NCI-H146 treated with DMSO at 0.1 percent for 48 hours (cell line): ENCODE measurements around the gene MAEA.
"Not testable (repeated sequence)": the region's sequence is repeated elsewhere in the genome, so short reads cannot be mapped to it uniquely, and the experiment has no call there.

ENCODE experiments used
- DNase-seq: peaks from one replicate; lab custom pipeline; 2025; ENCODE audit not compliant: unreplicated experiment; lab: John Stamatoyannopoulos, UW

MAEA gene

DNA sequence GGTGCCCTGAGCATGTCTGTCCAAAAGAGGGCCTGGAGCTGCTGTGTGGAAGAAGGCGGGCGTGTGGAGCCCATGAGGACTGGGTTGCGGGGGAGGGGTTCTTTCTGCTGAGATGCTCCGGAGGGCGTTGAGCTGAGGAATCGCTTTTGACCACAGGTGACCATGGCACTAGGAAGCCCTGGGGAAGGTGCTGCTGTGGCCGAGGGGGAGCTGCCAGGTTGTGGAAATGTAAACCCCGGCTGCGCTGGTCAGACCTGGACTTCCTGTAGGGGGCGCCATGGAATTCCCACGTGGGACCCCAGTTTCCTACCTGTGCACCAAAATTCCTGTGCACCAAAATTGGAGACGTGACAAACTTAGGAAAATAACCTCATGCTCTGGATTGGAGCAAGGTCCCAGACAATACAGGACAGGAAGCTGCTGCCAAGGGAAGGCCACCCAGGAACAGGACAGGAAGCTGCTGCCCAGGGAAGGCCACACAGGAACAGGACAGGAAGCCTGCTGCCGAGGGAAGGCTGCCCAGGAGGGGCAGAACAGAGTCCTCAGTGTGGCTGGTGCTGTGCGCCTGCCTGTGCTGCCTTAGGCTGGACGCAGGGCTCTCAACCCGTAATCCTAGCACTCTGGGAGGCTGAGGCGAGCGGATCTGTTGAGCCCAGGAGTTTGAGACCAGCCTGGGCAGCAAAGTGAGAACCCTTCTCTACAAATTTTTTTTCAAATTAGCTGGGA lies 29.0 kb downstream of the MAEA start:
- DNase-seq: no peak

DNA sequence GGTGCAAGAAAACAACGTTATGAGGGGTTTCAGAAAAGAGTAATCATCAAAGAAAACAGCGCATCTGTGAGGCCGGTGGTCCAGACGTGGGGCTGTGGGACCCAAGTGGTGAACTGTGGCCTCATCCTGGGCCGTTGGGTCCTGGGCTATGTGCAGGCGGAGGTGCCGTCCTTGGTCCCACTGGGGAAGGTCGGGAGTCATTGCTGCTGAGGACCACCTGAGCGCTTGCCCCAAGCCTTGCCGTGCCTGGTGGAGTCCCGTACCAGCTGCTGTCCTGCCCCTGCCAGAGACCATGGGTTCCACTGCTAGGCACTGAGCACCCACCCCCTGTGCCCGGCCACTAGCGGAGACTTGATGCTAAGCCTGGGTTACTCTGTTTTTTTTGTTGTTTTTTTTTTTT lies 31.8 kb downstream of the MAEA start:
- DNase-seq: no peak

DNA sequence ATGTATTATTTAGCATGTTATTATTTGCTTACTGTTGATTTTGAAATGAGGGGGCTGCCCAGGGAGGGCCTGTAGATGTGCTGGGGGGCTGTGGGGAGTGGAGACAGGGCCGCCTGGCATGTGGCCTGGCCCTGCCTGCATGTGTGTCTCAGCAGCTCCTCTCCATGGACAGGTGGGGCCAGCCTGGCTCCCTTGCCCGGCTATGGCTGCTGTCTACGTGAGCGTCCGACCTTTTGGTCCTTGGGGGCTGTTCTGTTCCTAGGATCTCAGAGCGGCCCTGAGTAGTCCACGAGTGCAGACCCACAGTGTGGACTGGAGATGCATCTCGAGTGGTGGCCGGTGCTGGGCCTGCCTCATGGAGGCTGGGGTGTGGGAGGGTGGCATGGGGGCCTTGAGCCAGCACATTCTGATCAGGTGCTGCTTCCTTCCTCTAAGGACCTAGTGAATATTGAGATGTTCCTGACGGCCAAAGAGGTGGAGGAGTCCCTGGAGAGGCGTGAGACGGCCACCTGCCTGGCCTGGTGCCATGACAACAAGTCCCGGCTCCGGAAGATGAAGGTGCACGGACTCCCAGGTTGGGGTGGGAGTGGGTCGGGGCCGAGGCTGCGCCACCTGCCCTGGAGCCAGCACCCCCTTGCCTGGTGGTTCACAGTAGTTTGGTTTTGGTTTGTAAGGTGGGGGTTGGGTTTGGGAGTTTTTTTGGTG lies 32.4 kb downstream of the MAEA start:
- DNase-seq: no peak

DNA sequence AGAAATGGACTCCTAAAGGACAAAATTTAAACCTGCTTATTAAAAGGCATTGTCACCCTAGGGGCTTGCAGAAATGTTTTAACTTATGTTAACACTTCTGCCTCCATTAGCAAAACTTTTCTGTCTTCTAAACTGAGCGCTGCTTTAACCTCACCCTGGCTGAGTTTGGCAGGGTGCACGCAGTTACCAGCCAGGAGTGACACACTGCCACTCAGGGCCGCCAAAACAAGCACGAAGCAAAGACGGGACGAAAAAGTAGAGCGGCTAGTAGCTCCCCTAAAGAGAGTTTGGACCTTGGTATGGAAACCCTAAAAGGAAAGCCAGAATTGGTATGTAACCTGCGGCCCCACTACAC lies 33.6 kb downstream of the MAEA start:
- no peak for DNase-seq

DNA sequence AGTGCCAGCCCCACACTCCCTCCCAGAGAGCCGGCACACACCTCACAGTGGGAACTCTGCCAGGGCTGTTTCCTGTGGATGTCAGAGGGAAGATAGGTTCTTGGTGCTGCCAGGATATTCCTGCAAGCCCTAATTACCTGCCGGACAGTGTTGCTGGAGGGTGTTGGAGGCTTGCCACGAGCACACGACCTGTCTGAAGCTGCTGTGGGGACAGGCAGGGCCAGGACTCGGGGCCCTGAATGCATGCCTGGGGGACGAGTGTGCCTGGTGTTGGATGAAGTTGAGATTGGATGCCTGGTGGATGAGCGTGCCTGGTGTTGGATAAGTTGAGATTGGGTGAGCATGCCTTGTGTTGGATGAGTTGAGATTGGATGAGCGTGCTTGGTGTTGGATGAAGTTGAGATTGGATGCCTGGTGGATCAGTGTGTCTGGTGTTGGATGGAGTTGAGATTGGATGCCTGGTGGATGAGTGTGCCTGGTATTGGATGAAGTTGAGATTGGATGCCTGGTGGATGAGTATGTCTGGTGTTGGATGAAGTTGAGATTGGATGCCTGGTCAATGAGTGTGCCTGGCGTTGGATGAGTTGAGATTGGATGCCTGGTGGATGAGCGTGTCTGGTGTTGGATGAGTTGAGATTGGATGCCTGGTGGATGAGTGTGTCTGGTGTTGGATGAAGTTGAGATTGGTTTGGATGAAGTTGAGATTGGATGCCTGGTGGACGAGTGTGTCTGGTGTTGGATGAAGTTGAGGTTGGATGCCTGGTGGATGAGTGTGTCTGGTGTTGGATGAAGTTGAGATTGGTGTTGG lies 34.1 kb downstream of the MAEA start:
- no peak for DNase-seq

DNA sequence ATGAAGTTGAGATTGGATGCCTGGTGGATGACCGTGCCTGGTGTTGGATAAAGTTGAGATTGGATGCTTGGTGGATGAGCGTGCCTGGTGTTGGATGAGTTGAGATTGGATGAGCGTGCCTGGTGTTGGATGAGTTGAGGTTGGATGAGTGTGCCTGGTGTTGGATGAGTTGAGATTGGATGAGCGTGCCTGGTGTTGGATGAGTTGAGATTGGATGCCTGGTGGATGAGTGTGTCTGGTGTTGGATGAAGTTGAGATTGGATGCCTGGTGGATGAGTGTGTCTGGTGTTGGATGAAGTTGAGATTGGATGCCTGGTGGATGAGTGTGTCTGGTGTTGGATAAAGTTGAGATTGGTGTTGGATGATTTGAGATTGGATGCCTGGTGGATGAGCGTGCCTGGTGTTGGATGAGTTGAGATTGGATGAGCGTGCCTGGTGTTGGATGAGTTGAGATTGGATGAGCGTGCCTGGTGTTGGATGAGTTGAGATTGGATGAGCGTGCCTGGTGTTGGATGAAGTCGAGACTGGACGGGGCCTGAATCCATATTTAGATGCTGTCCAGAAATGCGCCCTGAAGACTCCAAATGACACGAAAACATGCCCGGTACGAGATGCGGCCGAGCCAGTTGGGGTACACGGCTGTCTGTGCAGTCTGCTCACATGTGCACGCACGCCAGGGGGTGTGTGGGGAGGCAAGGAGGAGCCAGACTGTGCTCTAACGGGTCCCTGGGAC lies 34.9 kb downstream of the MAEA start:
- DNase-seq: not testable (repeated sequence)

DNA sequence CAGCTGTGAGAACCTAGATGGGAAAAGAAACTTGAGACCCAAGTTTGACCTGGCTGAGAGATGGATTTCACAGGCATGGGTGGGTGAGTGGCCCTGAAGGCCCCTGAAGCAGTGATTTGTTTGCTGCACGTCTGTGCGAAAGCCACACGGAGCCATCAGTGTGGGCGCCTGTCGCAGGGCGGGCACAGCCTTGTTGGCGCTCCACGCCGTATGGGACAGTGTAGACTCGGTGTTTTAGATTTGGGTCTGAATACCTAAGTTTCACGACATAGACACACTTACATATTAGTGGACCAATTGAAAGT lies 35.4 kb downstream of the MAEA start:
- no peak for DNase-seq

DNA sequence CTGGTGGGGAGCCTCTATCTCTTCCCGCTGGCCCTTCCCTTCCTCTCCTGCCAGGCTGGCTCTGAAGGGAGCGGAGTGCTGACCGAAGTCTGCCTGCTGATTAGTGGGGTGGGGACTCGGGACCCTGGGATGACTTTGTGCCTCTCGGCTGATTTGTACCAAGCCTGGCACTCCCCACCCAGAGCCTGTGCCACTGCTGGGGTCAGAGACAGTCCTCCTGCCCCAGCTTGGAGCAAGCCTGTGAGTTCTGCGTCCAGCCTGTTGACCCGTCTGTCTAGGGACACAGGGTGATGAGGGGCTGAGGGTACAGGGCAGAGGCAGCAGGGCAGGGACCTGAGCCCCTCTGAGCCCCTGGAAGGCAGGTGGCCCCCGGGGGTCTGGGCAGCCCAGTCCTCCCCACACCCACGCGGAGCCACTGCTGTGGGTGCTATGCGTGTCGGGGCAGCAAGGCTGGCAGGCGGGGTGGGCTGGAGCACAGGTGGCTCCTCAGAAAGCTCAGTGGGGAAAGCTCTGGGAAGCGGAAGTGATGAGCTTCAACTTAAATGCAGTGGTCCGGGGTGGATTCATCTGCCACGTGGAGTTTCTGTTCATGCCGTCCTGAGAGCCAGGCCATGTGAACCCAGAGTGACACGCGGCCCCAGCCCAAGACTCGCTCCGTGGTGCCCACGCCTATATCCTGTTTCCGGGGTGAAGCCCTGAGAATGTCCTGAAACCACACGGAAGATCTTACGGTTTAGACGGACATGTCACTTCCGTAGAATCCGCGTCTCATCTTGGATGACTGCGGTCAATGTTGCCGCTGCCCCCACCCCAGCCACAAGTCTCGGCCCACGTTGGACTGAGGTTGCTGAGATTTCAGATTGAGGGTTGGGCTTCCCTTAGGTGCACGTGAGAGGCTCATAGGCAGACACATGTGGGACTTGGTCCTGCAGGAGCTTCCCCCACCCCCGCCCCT lies 36.3 kb downstream of the MAEA start:
- DNase-seq: no peak

DNA sequence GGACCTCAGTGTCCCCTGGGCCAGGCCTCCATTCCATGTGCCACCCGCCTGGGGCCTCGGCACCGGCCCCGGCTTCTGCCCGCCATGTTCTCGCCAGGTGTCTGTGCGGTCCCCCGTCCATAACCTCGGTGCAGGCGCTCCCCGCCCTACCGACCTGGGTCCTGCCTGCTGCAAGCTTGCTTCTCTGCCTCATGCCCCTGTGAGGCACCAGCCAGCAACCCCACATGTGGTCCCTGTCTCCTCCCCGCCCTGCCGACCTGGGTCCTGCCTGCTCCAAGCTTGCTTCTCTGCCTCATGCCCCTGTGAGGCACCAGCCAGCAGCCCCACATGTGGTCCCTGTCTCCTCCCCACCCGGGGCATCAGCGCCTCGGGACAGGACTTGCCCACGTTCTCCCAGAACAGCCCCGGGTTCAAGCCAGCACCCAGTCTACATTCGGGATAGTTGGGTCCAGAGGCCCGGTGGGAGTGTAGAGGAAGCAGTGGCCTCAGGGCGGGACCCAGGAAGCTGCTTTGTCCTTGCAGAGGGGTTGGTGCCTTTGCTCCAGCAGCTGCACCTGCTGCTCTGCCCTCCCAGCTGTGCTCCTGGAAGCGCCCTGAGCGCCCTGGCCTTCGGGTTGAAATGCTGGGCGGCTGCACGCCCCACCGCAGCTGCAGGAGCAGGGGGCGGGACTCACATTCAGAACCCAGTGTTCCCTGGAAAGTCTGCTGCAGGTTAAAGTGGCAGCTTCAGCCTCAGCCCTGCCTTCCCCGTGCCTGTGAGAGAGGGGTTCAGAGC lies 37.2 kb downstream of the MAEA start:
- no peak for DNase-seq

DNA sequence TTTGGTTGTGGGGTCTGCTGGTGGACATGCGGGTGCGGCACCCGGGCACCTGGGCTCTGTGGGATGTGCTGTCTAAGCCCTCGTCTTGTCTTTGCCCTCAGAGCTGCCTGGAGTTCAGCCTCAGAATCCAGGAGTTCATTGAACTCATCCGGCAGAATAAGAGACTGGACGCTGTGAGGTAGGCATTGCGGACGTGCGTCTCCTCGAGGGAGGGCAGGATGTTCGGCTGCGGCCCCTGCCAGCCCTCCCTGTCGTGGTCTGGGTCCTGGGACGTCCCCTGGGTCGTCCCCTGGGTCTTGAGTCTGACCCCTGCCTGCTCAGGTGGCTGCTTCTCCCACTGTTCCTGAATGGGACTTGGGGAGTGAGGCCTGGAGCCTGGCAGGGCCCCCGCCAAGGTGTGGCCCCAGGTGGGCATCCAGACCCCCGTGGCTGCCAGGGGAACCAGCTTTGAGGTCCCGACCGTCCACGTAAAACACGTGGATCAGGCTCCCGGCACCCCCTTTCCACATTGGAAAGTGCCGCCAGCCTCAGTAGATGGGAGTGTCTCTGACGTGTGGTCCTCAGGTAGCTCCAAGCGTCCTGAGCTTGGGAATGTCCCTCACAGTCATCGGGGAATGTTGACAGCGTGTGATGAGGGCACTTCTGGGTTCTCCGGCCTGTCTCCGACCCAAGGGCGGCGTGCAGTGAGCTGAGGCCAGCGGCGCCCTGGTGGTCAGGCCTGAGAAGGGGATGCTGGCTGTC lies 38.0 kb downstream of the MAEA start:
- no peak for DNase-seq

DNA sequence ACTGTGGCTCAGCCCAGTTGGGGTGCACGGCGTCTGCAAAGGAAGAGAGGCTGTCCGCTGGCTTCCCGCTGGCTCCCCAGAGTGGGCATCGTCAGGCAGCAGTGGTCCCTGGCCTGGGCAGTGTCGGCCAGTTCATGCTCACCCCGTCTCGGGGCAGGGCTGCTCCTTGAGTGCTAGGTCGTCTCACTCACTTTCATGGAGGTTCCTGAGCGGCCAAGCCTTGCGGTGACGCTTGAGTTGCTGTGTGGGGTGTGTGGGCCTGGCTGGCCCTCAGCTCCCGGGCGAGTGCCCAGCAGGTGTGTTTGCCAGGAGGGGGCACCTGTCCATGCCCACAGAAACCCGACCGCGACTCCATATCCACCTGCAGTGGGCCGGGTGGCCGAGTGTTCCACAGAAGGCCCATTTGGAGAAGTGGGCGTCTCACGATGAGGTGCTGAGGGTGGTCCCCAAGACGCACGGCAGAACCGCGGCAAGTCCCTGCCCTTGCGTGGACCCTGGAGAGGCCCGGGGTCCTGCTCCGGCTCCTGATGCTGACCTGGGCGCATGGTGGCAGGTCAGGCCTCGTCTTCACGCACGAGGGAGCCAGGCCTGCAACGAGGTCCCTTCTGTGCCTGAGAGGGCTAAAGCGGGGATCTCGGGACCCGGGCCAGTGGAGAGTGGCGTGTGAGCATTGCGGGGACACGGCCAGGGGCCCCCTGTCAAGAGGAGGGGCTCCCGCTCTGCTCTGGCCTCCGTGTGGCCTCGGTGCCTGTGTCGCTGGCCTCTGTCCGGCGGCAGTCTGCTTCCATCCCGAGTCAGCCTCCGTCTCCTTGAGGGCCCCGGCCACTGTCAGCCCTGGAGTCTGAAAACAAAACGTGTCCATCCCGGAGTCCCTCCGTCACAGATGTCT lies 38.8 kb downstream of the MAEA start:
- no peak for DNase-seq

DNA sequence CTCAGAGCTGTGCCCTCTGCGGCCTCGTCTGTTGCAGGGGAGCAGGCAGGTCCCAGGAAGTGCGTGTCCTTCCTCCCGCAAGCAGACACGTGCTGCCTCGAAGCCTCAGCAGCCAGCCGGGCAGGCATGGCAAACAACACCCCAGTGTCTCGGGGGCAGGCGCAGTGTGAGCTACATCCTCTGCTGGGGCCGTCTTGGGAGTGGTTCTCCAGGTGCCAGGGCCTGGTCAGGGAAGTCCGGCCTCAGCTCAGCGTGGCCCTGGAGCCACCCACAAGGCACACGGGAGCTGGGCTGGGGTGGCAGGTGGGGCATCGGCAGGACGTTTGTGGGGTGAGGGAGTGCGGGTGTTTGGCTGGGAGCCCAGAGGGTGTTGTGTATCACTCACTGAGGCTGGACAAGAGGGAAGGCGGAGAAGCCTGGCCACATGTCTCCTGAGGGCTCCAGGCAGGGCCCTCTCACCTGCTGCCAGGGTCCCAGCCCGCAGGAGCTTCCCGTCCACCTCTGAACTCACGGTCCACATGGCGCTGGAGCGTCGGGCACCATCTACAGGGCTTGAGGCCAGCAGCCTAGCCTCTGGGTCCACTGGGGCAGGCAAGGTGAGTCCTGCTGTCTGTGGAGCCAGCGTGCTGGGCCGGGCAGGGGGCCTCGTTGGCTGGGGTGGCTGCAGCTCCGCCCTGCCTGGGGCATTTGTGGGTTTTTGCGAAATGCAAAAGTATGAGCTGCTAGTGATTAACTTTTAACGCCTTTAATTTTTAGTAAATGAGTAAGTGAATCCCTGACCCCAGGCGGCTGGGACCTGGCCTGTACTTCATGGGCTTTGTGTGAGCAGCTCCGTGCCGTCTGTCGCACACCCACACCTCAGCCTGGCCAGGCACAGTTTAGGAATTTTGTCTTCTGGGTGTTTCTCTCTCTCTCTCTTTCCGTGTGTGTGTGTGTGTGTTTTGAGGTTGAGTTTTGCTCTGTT lies 40.0 kb downstream of the MAEA start:
- no peak for DNase-seq

DNA sequence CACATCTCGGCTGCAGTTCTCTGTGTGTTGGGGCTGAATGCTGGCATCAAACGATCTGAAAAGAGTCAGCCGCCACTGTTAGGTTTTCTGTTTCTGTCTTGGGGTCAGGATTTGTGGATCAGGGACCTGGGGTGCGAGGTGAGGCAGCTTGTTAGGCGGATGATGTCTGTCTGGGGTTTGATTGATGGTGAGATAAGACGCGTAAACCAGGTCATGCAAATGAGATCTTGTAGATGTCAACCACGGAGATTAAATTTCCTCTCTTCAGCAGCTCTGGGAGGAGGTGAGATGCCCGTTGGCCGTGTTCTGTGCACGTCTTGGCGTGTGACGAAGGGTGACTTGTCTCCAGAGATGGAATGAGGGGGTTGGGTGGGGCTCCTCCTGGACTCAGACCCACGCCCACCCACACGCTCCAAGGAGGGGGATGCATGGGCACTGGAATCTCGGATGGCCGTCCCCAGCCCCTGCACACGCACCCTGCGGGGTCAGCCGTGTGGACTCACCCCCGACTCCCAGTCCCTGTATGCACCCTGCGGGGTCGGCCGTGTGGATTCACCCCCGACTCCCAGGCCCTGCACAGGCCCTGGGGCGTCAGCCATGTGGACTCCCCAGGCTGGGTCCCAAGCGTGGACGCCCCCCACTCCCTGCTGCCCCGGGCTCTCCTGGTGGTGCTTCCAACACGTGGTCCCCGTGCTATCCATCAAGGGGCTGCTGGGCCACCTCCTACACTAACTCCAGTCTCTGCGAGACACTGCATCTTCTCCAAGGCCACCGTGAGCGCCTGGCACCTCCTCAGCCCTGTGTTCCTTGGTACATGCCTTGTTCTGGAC lies 41.3 kb downstream of the MAEA start:
- no peak for DNase-seq

DNA sequence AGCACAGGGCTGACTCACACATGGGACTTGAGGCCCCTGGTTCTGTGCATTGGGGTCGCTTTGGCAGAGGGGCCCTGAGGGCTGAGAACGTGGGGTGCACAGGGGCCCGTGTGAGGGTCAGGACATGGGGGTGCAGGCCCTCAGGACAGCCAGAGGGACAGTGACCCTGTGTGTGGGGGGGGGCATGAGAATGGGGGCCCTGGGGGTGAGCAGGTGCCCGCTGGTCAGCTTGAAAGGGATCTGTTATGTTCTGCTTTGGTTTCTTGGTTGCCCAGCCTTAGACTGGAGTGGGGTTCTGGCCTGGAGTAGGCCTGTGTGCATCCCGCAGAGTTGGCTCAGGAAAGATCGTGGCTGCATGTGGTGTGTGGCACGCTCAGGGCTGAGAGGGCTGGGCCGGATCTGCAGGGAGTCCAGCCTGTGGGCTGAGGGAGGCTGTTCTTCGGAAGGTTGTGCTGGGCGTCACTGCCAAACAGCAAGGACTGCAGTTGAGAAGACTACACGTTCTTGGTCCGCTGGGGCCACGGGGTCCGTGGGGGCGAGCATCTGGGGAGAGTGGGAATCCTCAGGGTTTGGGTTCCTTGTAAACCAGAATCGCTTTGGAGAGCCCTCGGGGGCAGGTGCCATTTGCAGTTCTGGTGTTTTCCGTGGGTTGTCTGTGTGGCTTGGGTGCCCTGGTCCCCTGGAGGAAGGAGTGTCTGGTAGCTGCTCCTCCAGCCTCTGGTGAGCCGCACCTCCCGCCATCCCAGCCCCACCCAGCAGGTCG lies 42.1 kb downstream of the MAEA start:
- no peak for DNase-seq

DNA sequence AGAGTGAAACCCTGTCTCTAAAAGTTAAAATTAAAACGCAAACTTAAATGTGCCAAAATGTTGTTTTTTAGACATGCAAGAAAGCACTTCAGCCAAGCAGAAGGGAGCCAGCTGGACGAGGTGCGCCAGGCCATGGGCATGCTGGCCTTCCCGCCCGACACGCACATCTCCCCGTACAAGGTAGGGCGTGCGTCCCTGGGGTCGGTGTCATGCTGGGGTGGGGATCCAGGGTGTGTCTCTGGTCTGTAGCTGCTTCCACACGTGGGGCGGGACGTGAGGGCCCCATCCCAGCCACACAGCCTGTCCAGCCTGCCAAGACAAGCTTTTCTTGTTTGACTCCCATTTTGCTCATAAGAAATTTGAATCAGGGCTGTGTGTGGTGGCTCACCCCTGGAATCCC lies 43.0 kb downstream of the MAEA start:
- no peak for DNase-seq
